ENCODE data around the gene LPP.

LPP gene

DNA sequence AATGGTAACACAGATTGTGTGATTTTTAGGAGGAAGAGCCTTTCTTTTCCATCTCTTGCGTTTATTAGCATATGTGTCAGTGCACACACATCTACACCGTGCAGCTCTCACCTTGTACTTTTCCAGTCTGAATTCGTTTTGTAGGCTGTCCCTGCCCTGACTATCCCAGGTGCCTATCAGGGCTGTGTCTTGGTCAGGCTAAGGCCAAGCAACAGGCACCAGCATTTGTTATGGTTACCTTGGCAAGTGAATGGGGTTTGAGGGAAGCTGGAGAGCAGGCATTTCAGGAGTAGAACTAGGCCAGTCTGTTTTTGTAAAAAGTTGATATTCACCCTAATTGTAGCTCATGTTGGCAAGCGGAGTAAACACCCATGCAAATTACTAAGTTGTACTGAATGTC lies 528.4 kb downstream of the LPP start:
- Histone ChIP-seq H3K36me3 (ENCODE audit: insufficient read depth, low read length) (no peaks in the 10 kb centered on the region), H3K4me2 (ENCODE audit: insufficient read depth, low read length) (no peak overlapping the region), H4K20me1 (ENCODE audit: insufficient read depth, low read length) (no peaks in the 10 kb centered on the region), H3K4me3 (ENCODE audit: low read depth in 1 of 2, low read length in 2 of 2) (no peak overlapping the region), H2AFZ (ENCODE audit: low read depth, low read length) (no peak overlapping the region), H3K9me3 (ENCODE audit: insufficient read depth, low read length, severe bottlenecking) (no peaks in the 10 kb centered on the region), H3K27ac (ENCODE audit: low read length) (no peak overlapping the region), H3K79me2 (ENCODE audit: insufficient read depth, low read length) (no peaks in the 10 kb centered on the region), H3K9ac (ENCODE audit: low read depth, low read length) (no peak overlapping the region), H3K4me1 (ENCODE audit: insufficient read depth, low read length) (no peaks in the 10 kb centered on the region), H3K27me3 (ENCODE audit: insufficient read depth, low read length, poor library complexity) (no peaks in the 10 kb centered on the region)
- no peak for DNase-seq
- TF ChIP-seq EZH2 (IDR thresholded peaks at IDR 0.05; ENCODE audit: borderline replicate concordance, low read depth, low read length, severe bottlenecking) (no peak), CTCF (IDR thresholded peaks at IDR 0.05; ENCODE audit: borderline replicate concordance, extremely low read depth, low read length, poor library complexity, severe bottlenecking) (no peak)
- no peak for ATAC-seq (ENCODE audit: insufficient read depth, low read depth)

DNA sequence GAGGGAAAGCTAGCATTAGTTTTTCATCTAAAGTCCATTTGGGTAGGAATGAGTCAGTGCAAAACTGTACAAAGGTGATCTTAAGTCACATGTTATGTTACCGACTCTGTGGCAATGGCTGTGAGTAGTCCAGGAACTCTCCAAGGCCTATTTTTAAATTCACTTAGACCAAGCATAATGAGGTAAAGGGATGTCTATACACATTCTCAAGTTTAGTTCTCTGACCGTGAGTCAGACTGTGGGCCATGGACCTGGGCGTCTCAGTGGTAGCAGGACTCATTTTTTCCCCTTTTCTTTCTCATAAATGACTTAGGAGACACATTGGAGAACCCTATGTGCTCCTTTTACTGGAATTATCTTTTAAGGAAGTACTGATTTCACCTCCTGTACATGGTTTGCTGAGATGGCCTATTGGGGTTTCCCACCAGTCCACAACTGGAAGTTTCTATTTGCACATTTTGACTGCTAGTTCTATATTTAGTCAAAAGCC lies 529.1 kb downstream of the LPP start:
- Histone ChIP-seq H3K4me2 (ENCODE audit: insufficient read depth, low read length) (no peak overlapping the region), H3K27ac (ENCODE audit: low read length) (no peak overlapping the region)
- DNase-seq = no peak

DNA sequence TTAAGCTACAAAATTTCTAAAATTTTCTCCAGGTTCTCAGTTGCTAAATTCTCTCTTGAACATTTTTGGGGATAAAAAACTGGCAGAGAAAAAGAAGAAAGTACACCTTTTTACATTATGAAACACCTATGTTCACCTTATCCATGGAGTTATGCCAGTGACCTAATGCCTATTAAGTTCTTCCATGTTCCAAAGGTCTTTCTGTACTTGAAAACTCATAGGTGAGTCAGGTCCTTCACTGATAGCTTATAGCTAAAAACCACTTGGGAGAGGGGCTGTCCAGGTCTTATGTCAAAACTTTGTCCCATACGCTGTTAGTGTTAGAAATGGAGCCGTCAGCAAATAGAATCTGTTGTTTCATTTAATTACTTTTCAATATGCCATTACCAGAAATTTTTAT lies 530.3 kb downstream of the LPP start:
- Histone ChIP-seq H3K27me3 (ENCODE audit: insufficient read depth, low read length, poor library complexity) (no peaks in the 10 kb centered on the region), H3K79me2 (ENCODE audit: insufficient read depth, low read length) (no peaks in the 10 kb centered on the region), H3K9ac (ENCODE audit: low read depth, low read length) (no peak overlapping the region), H3K36me3 (ENCODE audit: insufficient read depth, low read length) (no peaks in the 10 kb centered on the region), H3K4me3 (ENCODE audit: low read depth in 1 of 2, low read length in 2 of 2) (no peak overlapping the region), H2AFZ (ENCODE audit: low read depth, low read length) (no peak overlapping the region), H4K20me1 (ENCODE audit: insufficient read depth, low read length) (no peaks in the 10 kb centered on the region), H3K9me3 (ENCODE audit: insufficient read depth, low read length, severe bottlenecking) (no peaks in the 10 kb centered on the region), H3K4me2 (ENCODE audit: insufficient read depth, low read length) (no peak overlapping the region), H3K27ac (ENCODE audit: low read length) (no peak overlapping the region), H3K4me1 (ENCODE audit: insufficient read depth, low read length) (no peaks in the 10 kb centered on the region)
- ATAC-seq (ENCODE audit: insufficient read depth, low read depth) = no peak
- TF ChIP-seq EZH2 (IDR thresholded peaks at IDR 0.05; ENCODE audit: borderline replicate concordance, low read depth, low read length, severe bottlenecking) (no peak), CTCF (IDR thresholded peaks at IDR 0.05; ENCODE audit: borderline replicate concordance, extremely low read depth, low read length, poor library complexity, severe bottlenecking) (no peak)
- no peak for DNase-seq

More for the DNA sequence above, 529.1 kb downstream of the LPP start:
- no peaks in the 10 kb centered on the region for H3K27me3 ChIP-seq (ENCODE audit: insufficient read depth, low read length, poor library complexity)
- no peak overlapping the region for H3K9ac ChIP-seq (ENCODE audit: low read depth, low read length)
- no peaks in the 10 kb centered on the region for H3K79me2 ChIP-seq (ENCODE audit: insufficient read depth, low read length)
- H4K20me1 ChIP-seq (ENCODE audit: insufficient read depth, low read length) = no peaks in the 10 kb centered on the region
- H3K36me3 ChIP-seq (ENCODE audit: insufficient read depth, low read length) = no peaks in the 10 kb centered on the region
- H3K4me1 ChIP-seq (ENCODE audit: insufficient read depth, low read length) = no peaks in the 10 kb centered on the region
- no peak overlapping the region for H3K4me3 ChIP-seq (ENCODE audit: low read depth in 1 of 2, low read length in 2 of 2)
- TF ChIP-seq EZH2 (IDR thresholded peaks at IDR 0.05; ENCODE audit: borderline replicate concordance, low read depth, low read length, severe bottlenecking) (no peak), CTCF (IDR thresholded peaks at IDR 0.05; ENCODE audit: borderline replicate concordance, extremely low read depth, low read length, poor library complexity, severe bottlenecking) (no peak)
- H2AFZ ChIP-seq (ENCODE audit: low read depth, low read length) = no peak overlapping the region
- no peaks in the 10 kb centered on the region for H3K9me3 ChIP-seq (ENCODE audit: insufficient read depth, low read length, severe bottlenecking)
- ATAC-seq (ENCODE audit: insufficient read depth, low read depth) = no peak

DNA sequence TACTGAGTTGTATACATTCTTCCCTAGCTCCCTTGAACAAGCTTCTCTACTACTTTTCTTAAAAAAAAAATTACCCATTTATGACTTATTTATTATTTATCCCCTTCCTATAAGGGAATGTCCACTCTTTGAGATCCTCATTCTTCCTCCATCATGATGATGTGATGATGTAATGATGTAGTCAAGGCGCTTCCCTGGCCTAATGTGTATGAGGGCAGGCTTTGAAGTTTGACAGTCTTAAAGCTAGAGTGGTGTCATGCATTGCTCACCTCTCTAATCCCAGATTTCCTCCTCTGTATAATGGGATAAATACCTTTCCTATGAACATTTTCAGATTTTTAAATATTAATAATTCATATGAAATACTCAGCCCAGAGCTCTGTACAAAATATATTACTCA lies 531.8 kb downstream of the LPP start:
- Histone ChIP-seq H3K4me2 (ENCODE audit: insufficient read depth, low read length) (no peak overlapping the region), H3K36me3 (ENCODE audit: insufficient read depth, low read length) (no peaks in the 10 kb centered on the region), H3K4me1 (ENCODE audit: insufficient read depth, low read length) (no peaks in the 10 kb centered on the region), H3K9ac (ENCODE audit: low read depth, low read length) (no peak overlapping the region), H3K4me3 (ENCODE audit: low read depth in 1 of 2, low read length in 2 of 2) (no peak overlapping the region), H3K27ac (ENCODE audit: low read length) (no peak overlapping the region), H4K20me1 (ENCODE audit: insufficient read depth, low read length) (no peaks in the 10 kb centered on the region), H3K9me3 (ENCODE audit: insufficient read depth, low read length, severe bottlenecking) (no peaks in the 10 kb centered on the region), H3K79me2 (ENCODE audit: insufficient read depth, low read length) (no peaks in the 10 kb centered on the region), H2AFZ (ENCODE audit: low read depth, low read length) (no peak overlapping the region), H3K27me3 (ENCODE audit: insufficient read depth, low read length, poor library complexity) (no peaks in the 10 kb centered on the region)
- no peak for ATAC-seq (ENCODE audit: insufficient read depth, low read depth)
- no peak for DNase-seq
- TF ChIP-seq EZH2 (IDR thresholded peaks at IDR 0.05; ENCODE audit: borderline replicate concordance, low read depth, low read length, severe bottlenecking) (no peak), CTCF (IDR thresholded peaks at IDR 0.05; ENCODE audit: borderline replicate concordance, extremely low read depth, low read length, poor library complexity, severe bottlenecking) (no peak)

All from DND-41 (cell line).